ENCODE data around the gene DCLK2. TPM values are rescaled to one million over a fixed set of nuclear protein-coding genes. Genes with fewer than 3 reads are reported as not detected.

The DCLK2 gene
- total and polyA plus RNA-seq, 2 donors from 2014 or later: 2.6 to 3.4 TPM

GRCh38 chr4:150135134-150135772 is 57.0 kb downstream of the DCLK2 start:
- Histone ChIP-seq H3K9ac (ENCODE audit: low read length in 3 of 3) (no peak overlapping the region), H3K36me3 (ENCODE audit: control insufficient read depth in 2 of 3, insufficient read depth in 3 of 3, low read length in 3 of 3) (no peaks in the 10 kb centered on the region), H3K4me3 (ENCODE audit: low read length in 3 of 3) (no peak overlapping the region), H3K9me3 (ENCODE audit: control insufficient read depth in 2 of 3, insufficient read depth in 1 of 3, low read length in 3 of 3) (peaks cover 0 to 3% (median 0%) of the 10 kb centered on the region in 3 donors), H3K4me1 (ENCODE audit: control insufficient read depth in 2 of 3, insufficient read depth in 2 of 3, low read depth in 1 of 3, low read length in 3 of 3) (no peaks in the 10 kb centered on the region), H3K27me3 (ENCODE audit: control insufficient read depth, insufficient read depth, low read length) (no peaks in the 10 kb centered on the region), H3K27ac (ENCODE audit: low read depth in 2 of 2, low read length in 2 of 2) (no peak overlapping the region)
- DNase-seq (no peak), FAIRE-seq (no peak)
- intact Hi-C loops (cut with DNase I): no loop called here
- TF ChIP-seq, protein P1, sequence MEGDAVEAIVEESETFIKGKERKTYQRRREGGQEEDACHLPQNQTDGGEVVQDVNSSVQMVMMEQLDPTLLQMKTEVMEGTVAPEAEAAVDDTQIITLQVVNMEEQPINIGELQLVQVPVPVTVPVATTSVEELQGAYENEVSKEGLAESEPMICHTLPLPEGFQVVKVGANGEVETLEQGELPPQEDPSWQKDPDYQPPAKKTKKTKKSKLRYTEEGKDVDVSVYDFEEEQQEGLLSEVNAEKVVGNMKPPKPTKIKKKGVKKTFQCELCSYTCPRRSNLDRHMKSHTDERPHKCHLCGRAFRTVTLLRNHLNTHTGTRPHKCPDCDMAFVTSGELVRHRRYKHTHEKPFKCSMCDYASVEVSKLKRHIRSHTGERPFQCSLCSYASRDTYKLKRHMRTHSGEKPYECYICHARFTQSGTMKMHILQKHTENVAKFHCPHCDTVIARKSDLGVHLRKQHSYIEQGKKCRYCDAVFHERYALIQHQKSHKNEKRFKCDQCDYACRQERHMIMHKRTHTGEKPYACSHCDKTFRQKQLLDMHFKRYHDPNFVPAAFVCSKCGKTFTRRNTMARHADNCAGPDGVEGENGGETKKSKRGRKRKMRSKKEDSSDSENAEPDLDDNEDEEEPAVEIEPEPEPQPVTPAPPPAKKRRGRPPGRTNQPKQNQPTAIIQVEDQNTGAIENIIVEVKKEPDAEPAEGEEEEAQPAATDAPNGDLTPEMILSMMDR (IDR thresholded peaks at IDR 0.05; ENCODE audit: borderline replicate concordance, extremely low read depth, insufficient read depth): no peak

DNA sequence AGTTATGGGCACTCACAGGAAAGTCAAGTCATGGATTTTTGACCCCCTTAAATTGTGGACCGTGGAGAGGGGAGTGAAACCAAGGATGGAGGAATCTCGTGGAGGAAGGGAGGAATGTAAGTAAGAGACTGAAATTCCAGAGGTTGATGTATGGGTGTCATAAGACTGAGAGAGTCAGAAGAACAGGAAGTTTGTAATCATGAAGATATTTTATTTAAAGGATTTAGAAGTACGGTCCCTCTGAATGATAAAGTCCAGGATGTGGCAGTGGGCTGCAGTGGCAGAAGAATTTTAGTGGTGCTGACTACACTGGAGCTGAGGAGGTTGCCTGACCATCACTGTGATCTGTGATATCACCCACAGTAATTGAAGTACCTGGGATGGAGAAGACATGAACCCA is 57.8 kb downstream of the DCLK2 start:
- no peak overlapping the region for H3K4me3 ChIP-seq (ENCODE audit: low read length in 3 of 3)
- H3K9me3 ChIP-seq (ENCODE audit: control insufficient read depth in 2 of 3, insufficient read depth in 1 of 3, low read length in 3 of 3): peaks cover 0 to 3% (median 0%) of the 10 kb centered on the region in 3 donors
- no peak overlapping the region for H3K27ac ChIP-seq (ENCODE audit: low read depth in 2 of 2, low read length in 2 of 2)
- no peaks in the 10 kb centered on the region for H3K36me3 ChIP-seq (ENCODE audit: control insufficient read depth in 2 of 3, insufficient read depth in 3 of 3, low read length in 3 of 3)
- intact Hi-C loops (cut with DNase I): no loop called here
- no peak for FAIRE-seq
- no peak overlapping the region for H3K9ac ChIP-seq (ENCODE audit: low read length in 3 of 3)
- TF ChIP-seq, protein P1 (IDR thresholded peaks at IDR 0.05; ENCODE audit: borderline replicate concordance, extremely low read depth, insufficient read depth): no peak
- no peak for DNase-seq
- no peaks in the 10 kb centered on the region for H3K27me3 ChIP-seq (ENCODE audit: control insufficient read depth, insufficient read depth, low read length)
- H3K4me1 ChIP-seq (ENCODE audit: control insufficient read depth in 2 of 3, insufficient read depth in 2 of 3, low read depth in 1 of 3, low read length in 3 of 3): no peaks in the 10 kb centered on the region

- H3K9me3 ChIP-seq (ENCODE audit: control insufficient read depth in 2 of 3, insufficient read depth in 1 of 3, low read length in 3 of 3): peaks cover 0 to 3% (median 0%) of the 10 kb centered on the region in 3 donors
- FAIRE-seq: no peak
Measured at GRCh38 chr4:150136481-150136880, 58.2 kb downstream of the DCLK2 start.

More at GRCh38 chr4:150136481-150136880, 58.2 kb downstream of the DCLK2 start:
- TF ChIP-seq, protein P1 (IDR thresholded peaks at IDR 0.05; ENCODE audit: borderline replicate concordance, extremely low read depth, insufficient read depth): no peak
- H3K4me3 ChIP-seq (ENCODE audit: low read length in 3 of 3): no peak overlapping the region
- no peak overlapping the region for H3K9ac ChIP-seq (ENCODE audit: low read length in 3 of 3)
- no peaks in the 10 kb centered on the region for H3K27me3 ChIP-seq (ENCODE audit: control insufficient read depth, insufficient read depth, low read length)
- H3K27ac ChIP-seq (ENCODE audit: low read depth in 2 of 2, low read length in 2 of 2): no peak overlapping the region
- no peaks in the 10 kb centered on the region for H3K36me3 ChIP-seq (ENCODE audit: control insufficient read depth in 2 of 3, insufficient read depth in 3 of 3, low read length in 3 of 3)
- intact Hi-C loops (cut with DNase I): no loop called here
- DNase-seq: no peak
- no peaks in the 10 kb centered on the region for H3K4me1 ChIP-seq (ENCODE audit: control insufficient read depth in 2 of 3, insufficient read depth in 2 of 3, low read depth in 1 of 3, low read length in 3 of 3)
